HG03354 (cell line): ENCODE measurements around the gene ADAM11.

Experiments used
- ATAC-seq: cut with Tn5 transposase; IDR thresholded peaks from one replicate; pipeline ENCODE4 v1.9.1; 2021; ENCODE audit warnings: mild to moderate bottlenecking; ENCODE audit not compliant: unreplicated experiment, poor library complexity, severe bottlenecking

Gene ADAM11

GRCh38 chr17:44774271-44775135, 15.7 kb downstream of the ADAM11 start:
- peak; percentile 41 for ATAC-seq

GRCh38 chr17:44775136-44775837, 16.5 kb downstream of the ADAM11 start:
- ATAC-seq: peak; percentile 86

GRCh38 chr17:44775838-44776621, 17.2 kb downstream of the ADAM11 start:
- ATAC-seq: peak; percentile 7

GRCh38 chr17:44776628-44777393, 18.0 kb downstream of the ADAM11 start:
- no peak for ATAC-seq

GRCh38 chr17:44777394-44778348, 18.9 kb downstream of the ADAM11 start:
- no peak for ATAC-seq

GRCh38 chr17:44778656-44779210, 19.9 kb downstream of the ADAM11 start:
- no peak for ATAC-seq

- peak; percentile 35 for ATAC-seq
These were observed 20.6 kb downstream of the ADAM11 start for GRCh38 chr17:44779211-44780025.

GRCh38 chr17:44780161-44780560, 21.4 kb downstream of the ADAM11 start:
- ATAC-seq: no peak

- no peak for ATAC-seq
These were observed 22.2 kb downstream of the ADAM11 start for GRCh38 chr17:44780845-44781480.

GRCh38 chr17:44781551-44782325, 22.9 kb downstream of the ADAM11 start:
- no peak for ATAC-seq

- no peak for ATAC-seq
These were observed 23.6 kb downstream of the ADAM11 start for GRCh38 chr17:44782326-44782850.

- ATAC-seq: no peak
These were observed 27.1 kb downstream of the ADAM11 start for GRCh38 chr17:44785921-44786320.

GRCh38 chr17:44786551-44787081, 27.8 kb downstream of the ADAM11 start:
- ATAC-seq: no peak

- no peak for ATAC-seq
These were observed 28.6 kb downstream of the ADAM11 start for GRCh38 chr17:44787271-44787940.

GRCh38 chr17:44788139-44788538, 29.4 kb downstream of the ADAM11 start:
- ATAC-seq: no peak
